Body of pancreas (tissue), 4 donors: ENCODE results near the gene AURKB. TPM values are rescaled to one million over a fixed set of nuclear protein-coding genes. Genes with fewer than 3 reads are reported as not detected.
"Not testable (repeated sequence)": the region's sequence is repeated elsewhere in the genome, so short reads cannot be mapped to it uniquely, and the experiment has no call there.

Source experiments
- ATAC-seq: fragments of 150-250 bp; one replicate; pipeline ENCODE4 v1.9.1; 2016
- DNase-seq, 4 donors: peaks; one replicate each; pipeline ENCODE4 v3.0.0-alpha.2; 2019
- H3K27ac ChIP-seq, 4 donors: fragments of 200-600 bp; sonication (generic); 1 replicate in 3 of 4; 2 replicates in 1 of 4; pipeline versions ENCODE4 v1.5.1 to v1.6.1; 2016 to 2019; ENCODE audit warnings: mild to moderate bottlenecking in 1 of 4, mixed read lengths in 1 of 4, moderate library complexity in 1 of 4
- H3K27me3 ChIP-seq, 2 donors: fragments of 200-600 bp; sonication (generic); one replicate each; pipeline ENCODE4 v1.6.0; 2016; ENCODE audit warnings: mild to moderate bottlenecking in 1 of 2
- H3K36me3 ChIP-seq, 2 donors: fragments of 200-600 bp; sonication (generic); replicated peaks in 1 of 2; 2 replicates each; pipeline ENCODE4 v1.5.1; 2016; ENCODE audit warnings: low read depth in 2 of 2; ENCODE audit not compliant: insufficient read depth in 1 of 2
- H3K4me1 ChIP-seq: fragments of 200-600 bp; sonication (generic); one replicate; pipeline ENCODE4 v1.6.0; 2016
- H3K4me3 ChIP-seq, 2 donors: fragments of 200-600 bp; sonication (generic); 1 replicate in 1 of 2; 2 replicates in 1 of 2; pipeline ENCODE4 v1.5.1; 2016 to 2019
- H3K9me3 ChIP-seq, 3 donors: fragments of 200-600 bp; sonication (generic); 1 replicate in 2 of 3; 2 replicates in 1 of 3; pipeline ENCODE4 v1.5.1; 2016
- CTCF ChIP-seq, 7 experiments: fragments of 450-650 bp in 4 of 7; fragments of 200-600 bp in 3 of 7; sonication (generic) in 3 of 7; IDR thresholded peaks; one replicate each; pipeline ENCODE4 v1.5.1; 2016 to 2019; ENCODE audit warnings: antibody characterized with exemption in 7 of 7
- POLR2A ChIP-seq, 3 donors: fragments of 450-650 bp; IDR thresholded peaks; one replicate each; pipeline ENCODE4 v1.6.1; 2016; ENCODE audit warnings: antibody characterized with exemption in 3 of 3, mild to moderate bottlenecking in 2 of 3
- WGBS, 2 donors: methylation state at CpG; one replicate each; pipeline ENCODE4 v1.1.5; 2017; 5-methylcytosine and 5-hydroxymethylcytosine counted together
- intact Hi-C: fragments of 100-400 bp; cut with DNase I; formaldehyde crosslinking; loops from one replicate; pipeline ENCODE4 v1.15.1; 2023
- total RNA-seq, 2 donors: library from RNA; depleted of rRNA; stranded (reverse); fragments of >200 nt; gene quantifications; one replicate each; pipeline ENCODE4 v1.1.0, GENCODE V29; 2016

Gene AURKB
- total RNA-seq, 2 donors from 2014 or later = not detected

GRCh38 chr17:8173871-8174322 is 36.5 kb downstream of the AURKB start:
- TF ChIP-seq CTCF (IDR thresholded peaks at IDR 0.05) (no peak), POLR2A (IDR thresholded peaks at IDR 0.05) (no peak)
- WGBS, 2 donors = 0 to 1% methylated on average over 13 to 14 of the region's 14 CpGs
- ATAC-seq = no peak
- Histone ChIP-seq H3K9me3 (no peaks in the 10 kb centered on the region), H3K4me1 (peaks cover 40% of the 10 kb centered on the region), H3K36me3 (no peaks in the 10 kb centered on the region), H3K27ac (peak overlapping the region; percentile 85 to 99 (median 94)), H3K4me3 (peak overlapping the region; percentile 8 to 10), H3K27me3 (no peaks in the 10 kb centered on the region)
- intact Hi-C loops = no loop called here
- no peak for DNase-seq

- peak; percentile 83 to 94 (median 88) for DNase-seq
- intact Hi-C loops = no loop called here
- Histone ChIP-seq H3K4me3 (peak overlapping the region in 1 of 2 donors; percentile 8), H3K9me3 (no peaks in the 10 kb centered on the region), H3K27me3 (no peaks in the 10 kb centered on the region), H3K27ac (peak overlapping the region; percentile 85 to 99 (median 94)), H3K4me1 (peaks cover 40% of the 10 kb centered on the region), H3K36me3 (no peaks in the 10 kb centered on the region)
- TF ChIP-seq POLR2A (IDR thresholded peaks at IDR 0.05) = peak; percentile 99 to 100 (median 100)
- TF ChIP-seq CTCF (IDR thresholded peaks at IDR 0.05) = peak in 2 of 7 experiments; percentile 12 to 15
- WGBS, 2 donors = 0 to 1% methylated on average over 23 of the region's 23 CpGs
- peak; percentile 88 for ATAC-seq
Measured at GRCh38 chr17:8173056-8173870, 37.1 kb downstream of the AURKB start.

- DNase-seq = not testable (repeated sequence)
- 91 to 92% methylated on average over 14 to 19 of the region's 19 CpGs for WGBS, 2 donors
Measured at GRCh38 chr17:8170186-8170585, 40.2 kb downstream of the AURKB start.

GRCh38 chr17:8167526-8167925 is 42.8 kb downstream of the AURKB start:
- H3K36me3 ChIP-seq = no peaks in the 10 kb centered on the region
- TF ChIP-seq POLR2A (IDR thresholded peaks at IDR 0.05) (no peak), CTCF (IDR thresholded peaks at IDR 0.05) (no peak)
- DNase-seq (no peak), ATAC-seq (no peak)
- H3K9me3 ChIP-seq = no peaks in the 10 kb centered on the region
- intact Hi-C loops = no loop called here
- no peaks in the 10 kb centered on the region for H3K27me3 ChIP-seq
- no peak overlapping the region for H3K27ac ChIP-seq
- no peak overlapping the region for H3K4me3 ChIP-seq
- peaks cover 19% of the 10 kb centered on the region for H3K4me1 ChIP-seq
- WGBS, 2 donors = 65 to 72% methylated on average over 3 of the region's 3 CpGs

More at GRCh38 chr17:8170186-8170585, 40.2 kb downstream of the AURKB start:
- H3K27me3 ChIP-seq, intact Hi-C loops, H3K4me3 ChIP-seq, H3K9me3 ChIP-seq, H3K36me3 ChIP-seq, ATAC-seq, H3K27ac ChIP-seq: not testable (repeated sequence)
- peaks cover 22% of the 10 kb centered on the region for H3K4me1 ChIP-seq

GRCh38 chr17:8166731-8167130 is 43.6 kb downstream of the AURKB start:
- Histone ChIP-seq H3K4me3 (no peak overlapping the region), H3K27me3 (no peaks in the 10 kb centered on the region), H3K9me3 (no peaks in the 10 kb centered on the region), H3K36me3 (no peaks in the 10 kb centered on the region), H3K4me1 (peaks cover 20% of the 10 kb centered on the region), H3K27ac (no peak overlapping the region)
- WGBS, 2 donors = 89 to 93% methylated on average over 6 of the region's 6 CpGs
- no peak for ATAC-seq
- intact Hi-C loops = no loop called here
- no peak for DNase-seq
- TF ChIP-seq POLR2A (IDR thresholded peaks at IDR 0.05) (no peak), CTCF (IDR thresholded peaks at IDR 0.05) (no peak)
